OCI-LY7 (cell line): ENCODE measurements around the gene PDE8B.

ENCODE experiments used
- CTCF ChIP-seq: fragments of 200-600 bp; sonication (generic); conservative IDR thresholded peaks from 2 replicates; pipeline ENCODE4 v1.5.1; 2014; ENCODE audit warnings: mild to moderate bottlenecking, antibody characterized with exemption, low read length, moderate library complexity, mixed read lengths
- EZH2phosphoT487 ChIP-seq: fragments of 200-600 bp; sonication (generic); IDR thresholded peaks from 2 replicates; pipeline ENCODE4 v1.6.1; 2018; ENCODE audit warnings: low read depth, borderline replicate concordance, mild to moderate bottlenecking, mixed run types, antibody characterized with exemption, low read length, moderate library complexity, mixed read lengths

- TF ChIP-seq CTCF (no peak), EZH2phosphoT487 (no peak)
Measured at GRCh38 chr5:77167695-77168121, 42.8 kb upstream of the PDE8B start.
